SHP77 (cell line): ENCODE measurements around the gene FGD5.
"Not testable (repeated sequence)": the region's sequence is repeated elsewhere in the genome, so short reads cannot be mapped to it uniquely, and the experiment has no call there.

Source experiments
- DNase-seq, 2 experiments: peaks; one replicate each; lab custom pipeline; 2025; lab: John Stamatoyannopoulos, UW

Gene FGD5

DNA sequence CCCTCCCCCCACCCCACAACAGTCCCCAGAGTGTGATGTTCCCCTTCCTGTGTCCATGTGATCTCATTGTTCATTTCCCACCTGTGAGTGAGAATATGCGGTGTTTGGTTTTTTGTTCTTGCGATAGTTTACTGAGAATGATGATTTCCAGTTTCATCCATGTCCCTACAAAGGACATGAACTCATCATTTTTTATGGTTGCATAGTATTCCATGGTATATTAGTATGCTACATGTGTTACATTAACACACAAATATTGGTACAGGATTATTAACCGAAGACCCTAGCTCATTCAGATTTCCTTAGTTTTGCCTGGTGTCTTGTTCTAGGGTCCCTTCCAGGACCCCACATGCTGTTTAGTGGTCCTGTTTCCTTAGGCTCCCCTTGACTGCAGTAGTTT is 84.7 kb downstream of the FGD5 start:
- not testable (repeated sequence) for DNase-seq

DNA sequence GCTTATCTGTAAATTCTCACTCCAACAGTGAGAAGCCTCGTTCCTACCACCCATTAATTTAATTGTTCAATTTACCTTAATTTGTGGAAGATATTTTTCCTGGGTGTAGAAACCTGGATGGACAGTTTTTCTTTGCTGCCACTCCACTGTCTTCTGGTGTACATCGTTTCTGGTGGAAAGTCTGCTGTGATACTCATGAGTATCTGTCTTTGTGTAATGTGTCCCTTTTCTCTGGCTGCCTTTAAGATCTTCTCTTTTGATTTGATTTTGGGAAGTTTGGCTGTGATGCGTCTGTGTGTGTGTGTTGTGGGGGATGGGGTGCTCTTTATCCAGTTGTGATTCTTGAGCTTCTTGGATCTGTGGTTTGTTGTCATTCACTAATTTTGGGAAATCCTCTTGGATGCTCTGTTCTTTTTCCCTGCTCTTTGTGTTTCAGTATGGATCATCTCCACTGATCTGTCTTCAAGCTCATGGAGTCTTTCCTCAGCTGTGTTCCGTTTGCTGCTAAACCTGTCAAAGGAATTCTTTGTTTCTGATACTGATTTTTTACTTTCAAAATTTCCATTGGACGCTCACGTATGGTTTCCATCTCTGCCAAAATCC is 86.4 kb downstream of the FGD5 start:
- no peak for DNase-seq

DNA sequence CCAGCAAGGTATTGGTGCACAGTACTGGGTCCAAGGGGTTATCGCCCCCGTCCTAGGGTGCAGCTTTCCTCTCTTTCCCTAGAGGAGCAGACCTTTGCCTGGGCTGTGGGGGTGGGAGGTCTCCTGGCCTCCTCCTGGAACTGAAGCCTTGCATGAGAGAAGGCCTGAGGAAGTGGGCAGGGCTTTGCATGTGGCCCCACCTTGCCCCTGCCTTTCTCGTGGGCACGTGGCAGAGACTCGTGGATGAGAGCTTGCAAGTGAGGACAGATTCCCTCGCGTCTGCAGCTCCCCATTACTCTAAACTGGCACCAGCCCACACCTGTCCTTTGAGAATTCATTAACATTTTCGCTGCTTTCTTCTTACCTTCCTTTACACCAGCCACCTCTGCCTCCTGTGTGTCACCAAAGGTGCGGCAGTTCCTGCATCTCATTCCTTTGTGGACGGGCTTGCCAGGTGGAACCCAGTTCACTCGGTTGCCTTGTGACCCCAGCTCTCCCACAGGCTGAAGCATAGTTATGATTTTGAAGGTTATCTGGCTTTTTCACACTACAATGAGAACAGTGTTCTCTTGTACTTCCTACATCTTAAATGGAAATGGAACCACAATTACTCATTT is 87.7 kb downstream of the FGD5 start:
- DNase-seq, result no peak

DNA sequence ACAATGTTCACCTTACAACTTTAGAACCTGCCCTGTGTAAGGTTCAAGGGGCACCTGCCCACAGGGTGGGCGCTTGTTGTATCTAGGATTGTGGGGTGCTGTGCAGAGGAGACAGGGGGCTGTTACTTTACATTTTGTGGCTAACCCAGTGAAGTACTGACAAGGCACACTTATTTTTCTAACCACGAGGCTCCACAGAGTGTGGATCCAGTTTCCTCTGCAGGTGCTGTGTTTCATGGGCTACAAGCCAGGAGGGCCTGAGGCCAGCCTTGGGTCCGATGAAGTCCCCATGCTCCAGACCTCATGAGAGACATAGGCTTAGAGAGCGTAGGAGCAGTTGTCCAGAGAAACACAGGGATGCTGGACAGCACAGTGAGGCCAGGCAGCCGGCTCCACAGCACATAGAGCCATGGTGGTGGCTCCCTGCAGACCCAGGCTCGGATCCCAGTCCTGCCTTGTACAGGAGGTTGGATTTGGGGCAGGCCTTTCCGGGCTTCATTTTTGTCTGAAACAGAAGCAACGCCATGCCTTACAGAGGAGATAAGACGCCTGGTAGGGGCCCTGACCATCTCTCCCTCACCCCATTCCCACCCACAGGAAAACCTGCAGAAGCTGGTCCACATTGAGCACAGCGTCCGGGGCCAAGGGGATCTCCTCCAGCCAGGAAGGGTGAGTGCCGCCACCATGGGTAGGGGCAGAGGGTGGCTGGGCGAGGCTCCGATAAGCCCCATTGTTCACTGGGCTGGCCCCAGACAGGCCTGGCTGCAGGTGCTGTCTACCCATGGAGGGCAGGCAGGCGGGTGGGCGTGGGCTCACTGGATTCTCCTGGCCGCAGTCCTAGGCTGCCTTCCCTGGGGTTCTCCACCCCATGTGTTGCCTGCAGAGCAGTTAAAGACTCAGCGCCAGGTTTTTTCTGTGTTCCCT is 88.5 kb downstream of the FGD5 start:
- DNase-seq, result no peak

DNA sequence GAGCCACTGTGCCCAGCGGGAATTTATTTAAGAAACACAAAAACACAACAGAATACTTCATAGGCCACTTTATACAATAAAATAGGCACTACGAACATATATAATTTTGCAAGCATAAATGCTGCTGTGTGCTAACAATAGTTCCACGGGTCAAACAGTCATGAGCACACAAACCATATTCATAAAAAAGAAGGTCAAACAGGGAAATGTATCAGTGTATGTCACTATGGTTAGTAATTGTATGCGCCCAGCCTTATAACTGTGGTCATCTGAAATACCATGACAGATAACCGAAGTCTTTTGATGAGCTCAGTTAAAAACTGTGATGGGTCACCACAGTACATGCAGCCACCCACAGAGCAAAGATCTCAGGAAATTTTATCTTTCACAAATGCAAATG is 90.5 kb downstream of the FGD5 start:
- DNase-seq, result no peak

GRCh38 chr3:14911651-14912050 is 92.9 kb downstream of the FGD5 start:
- no peak for DNase-seq

- DNase-seq, result no peak
Measured at GRCh38 chr3:14913071-14913925, 94.5 kb downstream of the FGD5 start.

GRCh38 chr3:14913926-14914778 is 95.4 kb downstream of the FGD5 start:
- DNase-seq, result no peak

GRCh38 chr3:14914779-14915117 is 96.0 kb downstream of the FGD5 start:
- DNase-seq, result no peak

- no peak for DNase-seq
Measured at GRCh38 chr3:14915636-14916222, 97.0 kb downstream of the FGD5 start.

DNA sequence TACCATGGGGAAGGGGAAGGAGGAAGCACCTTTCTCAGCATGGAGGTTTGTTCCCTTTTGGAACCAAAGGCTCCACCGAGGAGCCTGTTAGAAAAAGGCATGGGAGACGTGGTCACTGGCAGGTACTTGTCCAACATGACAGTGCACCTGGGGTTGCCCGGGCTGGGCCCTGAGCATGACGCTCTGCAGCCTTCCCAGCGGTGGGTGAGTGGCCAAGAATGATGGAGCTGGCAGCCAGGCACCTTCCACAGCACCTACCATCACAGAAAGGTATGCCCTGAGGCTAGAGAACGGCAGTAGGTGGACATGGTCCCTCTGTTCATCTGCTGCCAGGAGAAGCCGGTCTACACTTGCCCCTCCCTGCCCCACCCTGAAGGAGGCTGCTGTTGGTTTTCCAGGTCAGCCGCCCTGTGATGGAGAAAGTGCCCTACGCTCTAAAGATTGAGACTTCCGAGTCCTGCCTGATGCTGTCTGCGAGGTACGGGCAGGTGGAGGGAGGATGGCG is 99.6 kb downstream of the FGD5 start:
- DNase-seq, result no peak

DNA sequence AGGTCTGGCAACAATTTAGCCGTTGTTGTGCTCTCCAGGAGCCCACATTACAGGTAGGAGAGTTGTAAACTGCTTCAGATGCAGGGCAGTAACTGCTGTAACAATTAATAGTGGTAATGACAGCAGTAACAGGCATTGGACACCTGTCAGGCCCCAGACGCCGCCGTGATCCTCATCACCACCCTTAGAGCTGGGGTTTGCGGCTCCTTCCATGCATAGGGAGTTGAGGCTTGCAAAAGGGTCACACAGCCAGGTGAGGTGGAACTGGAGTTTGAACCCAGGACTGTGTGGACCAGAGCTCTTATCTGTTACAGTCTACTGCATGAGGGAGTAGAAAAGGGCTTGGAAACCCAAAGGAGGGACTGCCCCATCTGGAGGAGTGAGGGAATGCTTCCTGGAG is 101.8 kb downstream of the FGD5 start:
- no peak for DNase-seq

- DNase-seq, result peak; percentile 53 to 76
Measured at GRCh38 chr3:14921034-14921616, 102.4 kb downstream of the FGD5 start.

DNA sequence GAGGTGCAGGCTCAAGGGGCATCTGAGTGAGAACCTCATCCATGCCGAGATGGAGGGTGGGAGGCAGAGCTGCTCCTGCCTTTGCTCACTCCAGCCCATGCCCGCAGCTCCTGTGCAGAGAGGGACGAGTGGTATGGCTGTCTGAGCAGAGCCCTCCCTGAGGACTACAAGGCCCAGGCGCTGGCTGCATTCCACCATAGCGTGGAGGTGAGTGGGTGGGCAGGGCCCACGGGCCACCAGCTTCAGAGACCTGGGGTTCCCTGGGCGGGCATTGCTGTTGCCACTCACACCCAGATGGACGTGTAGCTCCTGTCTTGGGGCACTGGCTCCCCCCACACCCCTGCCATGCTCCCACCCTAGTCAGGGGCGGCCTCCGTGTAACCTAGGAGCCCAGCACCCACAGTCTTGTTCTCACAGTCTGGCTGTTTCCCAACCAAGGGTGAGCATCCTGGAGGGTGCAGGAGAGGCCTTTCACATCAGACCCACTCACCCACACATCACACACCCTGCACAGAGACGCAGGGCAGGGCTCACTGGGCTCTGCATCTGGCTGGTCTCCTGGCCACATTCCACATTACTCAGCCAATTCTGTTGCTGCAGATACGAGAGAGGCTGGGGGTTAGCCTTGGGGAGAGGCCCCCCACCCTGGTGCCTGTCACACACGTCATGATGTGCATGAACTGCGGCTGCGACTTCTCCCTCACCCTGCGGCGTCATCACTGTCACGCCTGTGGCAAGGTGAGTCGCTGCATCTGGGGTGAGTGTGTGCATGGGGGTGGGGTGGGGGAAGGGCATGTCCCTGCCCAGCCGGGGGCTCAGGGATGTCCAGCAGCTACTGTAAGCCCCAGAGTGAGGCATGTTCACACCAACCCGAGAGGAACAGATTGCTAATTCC is 103.3 kb downstream of the FGD5 start:
- DNase-seq, result no peak

GRCh38 chr3:14922863-14923262 is 104.1 kb downstream of the FGD5 start:
- no peak for DNase-seq

GRCh38 chr3:14923476-14923875 is 104.7 kb downstream of the FGD5 start:
- DNase-seq, result no peak

GRCh38 chr3:14925729-14926591 is 107.2 kb downstream of the FGD5 start:
- DNase-seq, result peak; percentile 42 to 69

- DNase-seq, result no peak
Measured at GRCh38 chr3:14926592-14926991, 107.8 kb downstream of the FGD5 start.
